Panc1 (cell line): ENCODE measurements around the gene UNC80. TPM values are rescaled to one million over a fixed set of nuclear protein-coding genes. Genes with fewer than 3 reads are reported as not detected.

Source experiments
- ATAC-seq: fragments of 200-7000 bp; cut with Tn5 transposase; 2 replicates; pipeline ENCODE4 v1.9.1; 2020; ENCODE audit warnings: mild to moderate bottlenecking, moderate library complexity
- BruUV-seq: library from RNA; stranded (reverse); fragments of 400-500 nt; replicated peaks from 2 replicates; lab custom pipeline; 2021; lab: Mats Ljungman, UMichigan
- CTCF ChIA-PET: fragments of 300-600 bp; sonication (Branson Sonifier 250); formaldehyde crosslinking; loops from one replicate; lab custom pipeline; 2022; ENCODE audit warnings: antibody characterized with exemption; lab: Charles Lee
- POLR2A ChIA-PET: fragments of 300-600 bp; sonication (Branson Sonifier 250); formaldehyde crosslinking; loops from one replicate; lab custom pipeline; 2022; ENCODE audit warnings: antibody characterized with exemption; lab: Charles Lee
- DNase-seq: peaks from one replicate; pipeline ENCODE4 v3.0.0-alpha.2; 2010; ENCODE audit warnings: low read depth, low spot score
- H3K27ac ChIP-seq: 2 replicates; pipeline ENCODE4 v1.5.1; 2011; ENCODE audit warnings: mild to moderate bottlenecking, low read length, inconsistent platforms
- H3K27me3 ChIP-seq: fragments of 200-500 bp; sonication (Bioruptor generic); 2 replicates; pipeline ENCODE4 v1.6.0; 2014; ENCODE audit warnings: low read length, inconsistent platforms; ENCODE audit not compliant: control insufficient read depth, insufficient read depth
- H3K36me3 ChIP-seq: fragments of 200-500 bp; sonication (Bioruptor generic); 2 replicates; pipeline ENCODE4 v1.5.1; 2014; ENCODE audit warnings: inconsistent platforms, mild to moderate bottlenecking, low read length, moderate library complexity; ENCODE audit not compliant: control insufficient read depth, insufficient read depth
- H3K4me1 ChIP-seq: 2 replicates; pipeline ENCODE4 v1.5.1; 2011; ENCODE audit warnings: inconsistent platforms, mild to moderate bottlenecking, low read length, moderate library complexity; ENCODE audit not compliant: control insufficient read depth, insufficient read depth
- H3K4me3 ChIP-seq, 2 experiments: 2 replicates each; pipeline ENCODE4 v1.5.1; 2011 to 2012; ENCODE audit warnings: low read depth in 2 of 2, low read length in 2 of 2, mild to moderate bottlenecking in 2 of 2, inconsistent platforms in 1 of 2, moderate library complexity in 1 of 2
- H3K9me3 ChIP-seq: fragments of 200-500 bp; sonication (Bioruptor generic); 2 replicates; pipeline ENCODE4 v1.5.1; 2014; ENCODE audit warnings: low read depth, mild to moderate bottlenecking, inconsistent platforms, low read length, moderate library complexity; ENCODE audit not compliant: control insufficient read depth, insufficient read depth
- POLR2AphosphoS5 ChIP-seq: IDR thresholded peaks from 2 replicates; pipeline ENCODE4 v1.6.1; 2012; ENCODE audit warnings: mild to moderate bottlenecking, low read depth, low read length, moderate library complexity
- SIN3A ChIP-seq: IDR thresholded peaks from 2 replicates; pipeline ENCODE4 v1.6.1; 2012; ENCODE audit warnings: low read depth, mild to moderate bottlenecking, low read length, moderate library complexity, borderline replicate concordance; ENCODE audit not compliant: insufficient read depth
- TCF7L2 ChIP-seq: IDR thresholded peaks from 2 replicates; pipeline ENCODE4 v1.6.1; 2011; ENCODE audit warnings: mild to moderate bottlenecking, low read depth, low read length, inconsistent platforms
- in situ Hi-C: cut with HindIII; loops from 2 replicates; pipeline ENCODE4 v1.10.0; 2016; ENCODE audit warnings: low sequenced_read_pairs, low pct_unique_long_range_greater_than_20kb
- intact Hi-C: fragments of 100-400 bp; cut with micrococcal nuclease; formaldehyde crosslinking; loops from one replicate; pipeline ENCODE4 v1.10.0; 2022; ENCODE audit not compliant: unreplicated experiment
- total RNA-seq: library from RNA; stranded (reverse); gene quantifications from one replicate; pipeline ENCODE4 v1.2.1, GENCODE V29; 2021; ENCODE audit not compliant: unreplicated experiment
- TF ChIP-seq, protein P1 (sequence below), 2 experiments: IDR thresholded peaks; 2 replicates each; pipeline ENCODE4 v1.6.1; 2011 to 2012; ENCODE audit warnings: low read depth in 2 of 2, control low read depth in 1 of 2, low read length in 1 of 2, mild to moderate bottlenecking in 1 of 2, moderate library complexity in 1 of 2; ENCODE audit not compliant: insufficient read depth in 1 of 2
- TF ChIP-seq, protein P2 (sequence below): fragments of 450-650 bp; IDR thresholded peaks from 2 replicates; pipeline ENCODE4 v1.5.1; 2017; ENCODE audit warnings: mild to moderate bottlenecking

Gene UNC80
- total RNA-seq, 1 experiment from 2014 or later, result 0.08 TPM

DNA sequence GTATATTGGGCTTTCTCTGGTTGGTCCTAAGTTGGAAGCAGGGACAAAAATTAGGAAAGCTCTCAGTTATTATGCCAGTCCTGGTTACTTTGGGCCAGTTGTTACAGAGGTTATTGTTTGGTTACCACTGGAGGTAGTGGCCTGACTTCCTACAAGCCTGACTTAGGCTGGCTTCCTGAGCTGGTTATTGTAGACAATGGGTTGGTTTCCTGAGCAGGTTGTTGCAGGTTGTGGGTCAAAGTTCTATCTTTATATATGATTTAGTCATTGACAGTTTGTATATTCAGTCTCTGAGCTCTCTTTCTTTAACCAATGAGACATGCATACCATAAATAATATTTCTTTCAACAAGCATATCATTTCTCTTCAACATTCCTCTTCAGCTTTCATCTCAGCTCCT is 172.1 kb downstream of the UNC80 start:
- in situ Hi-C loops, result no loop called here
- Histone ChIP-seq H3K4me1 (no peaks in the 10 kb centered on the region), H3K4me3 (no peak overlapping the region), H3K27ac (no peak overlapping the region), H3K36me3 (no peaks in the 10 kb centered on the region), H3K9me3 (no peaks in the 10 kb centered on the region), H3K27me3 (no peaks in the 10 kb centered on the region)
- TF ChIP-seq TCF7L2 (no peak), SIN3A (no peak), POLR2AphosphoS5 (no peak)
- TF ChIP-seq, protein P1, sequence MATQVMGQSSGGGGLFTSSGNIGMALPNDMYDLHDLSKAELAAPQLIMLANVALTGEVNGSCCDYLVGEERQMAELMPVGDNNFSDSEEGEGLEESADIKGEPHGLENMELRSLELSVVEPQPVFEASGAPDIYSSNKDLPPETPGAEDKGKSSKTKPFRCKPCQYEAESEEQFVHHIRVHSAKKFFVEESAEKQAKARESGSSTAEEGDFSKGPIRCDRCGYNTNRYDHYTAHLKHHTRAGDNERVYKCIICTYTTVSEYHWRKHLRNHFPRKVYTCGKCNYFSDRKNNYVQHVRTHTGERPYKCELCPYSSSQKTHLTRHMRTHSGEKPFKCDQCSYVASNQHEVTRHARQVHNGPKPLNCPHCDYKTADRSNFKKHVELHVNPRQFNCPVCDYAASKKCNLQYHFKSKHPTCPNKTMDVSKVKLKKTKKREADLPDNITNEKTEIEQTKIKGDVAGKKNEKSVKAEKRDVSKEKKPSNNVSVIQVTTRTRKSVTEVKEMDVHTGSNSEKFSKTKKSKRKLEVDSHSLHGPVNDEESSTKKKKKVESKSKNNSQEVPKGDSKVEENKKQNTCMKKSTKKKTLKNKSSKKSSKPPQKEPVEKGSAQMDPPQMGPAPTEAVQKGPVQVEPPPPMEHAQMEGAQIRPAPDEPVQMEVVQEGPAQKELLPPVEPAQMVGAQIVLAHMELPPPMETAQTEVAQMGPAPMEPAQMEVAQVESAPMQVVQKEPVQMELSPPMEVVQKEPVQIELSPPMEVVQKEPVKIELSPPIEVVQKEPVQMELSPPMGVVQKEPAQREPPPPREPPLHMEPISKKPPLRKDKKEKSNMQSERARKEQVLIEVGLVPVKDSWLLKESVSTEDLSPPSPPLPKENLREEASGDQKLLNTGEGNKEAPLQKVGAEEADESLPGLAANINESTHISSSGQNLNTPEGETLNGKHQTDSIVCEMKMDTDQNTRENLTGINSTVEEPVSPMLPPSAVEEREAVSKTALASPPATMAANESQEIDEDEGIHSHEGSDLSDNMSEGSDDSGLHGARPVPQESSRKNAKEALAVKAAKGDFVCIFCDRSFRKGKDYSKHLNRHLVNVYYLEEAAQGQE (IDR thresholded peaks at IDR 0.05; ENCODE audit: insufficient read depth in 1 of 2, low read depth in 2 of 2, low read length in 1 of 2), result no peak
- TF ChIP-seq, protein P2, sequence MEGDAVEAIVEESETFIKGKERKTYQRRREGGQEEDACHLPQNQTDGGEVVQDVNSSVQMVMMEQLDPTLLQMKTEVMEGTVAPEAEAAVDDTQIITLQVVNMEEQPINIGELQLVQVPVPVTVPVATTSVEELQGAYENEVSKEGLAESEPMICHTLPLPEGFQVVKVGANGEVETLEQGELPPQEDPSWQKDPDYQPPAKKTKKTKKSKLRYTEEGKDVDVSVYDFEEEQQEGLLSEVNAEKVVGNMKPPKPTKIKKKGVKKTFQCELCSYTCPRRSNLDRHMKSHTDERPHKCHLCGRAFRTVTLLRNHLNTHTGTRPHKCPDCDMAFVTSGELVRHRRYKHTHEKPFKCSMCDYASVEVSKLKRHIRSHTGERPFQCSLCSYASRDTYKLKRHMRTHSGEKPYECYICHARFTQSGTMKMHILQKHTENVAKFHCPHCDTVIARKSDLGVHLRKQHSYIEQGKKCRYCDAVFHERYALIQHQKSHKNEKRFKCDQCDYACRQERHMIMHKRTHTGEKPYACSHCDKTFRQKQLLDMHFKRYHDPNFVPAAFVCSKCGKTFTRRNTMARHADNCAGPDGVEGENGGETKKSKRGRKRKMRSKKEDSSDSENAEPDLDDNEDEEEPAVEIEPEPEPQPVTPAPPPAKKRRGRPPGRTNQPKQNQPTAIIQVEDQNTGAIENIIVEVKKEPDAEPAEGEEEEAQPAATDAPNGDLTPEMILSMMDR, result no peak
- DNase-seq, result no peak
- BruUV-seq, result no TSS peak
- intact Hi-C loops, result no loop called here
- ChIA-PET CTCF (no interaction called here), POLR2A (no interaction called here)
- no peak for ATAC-seq

DNA sequence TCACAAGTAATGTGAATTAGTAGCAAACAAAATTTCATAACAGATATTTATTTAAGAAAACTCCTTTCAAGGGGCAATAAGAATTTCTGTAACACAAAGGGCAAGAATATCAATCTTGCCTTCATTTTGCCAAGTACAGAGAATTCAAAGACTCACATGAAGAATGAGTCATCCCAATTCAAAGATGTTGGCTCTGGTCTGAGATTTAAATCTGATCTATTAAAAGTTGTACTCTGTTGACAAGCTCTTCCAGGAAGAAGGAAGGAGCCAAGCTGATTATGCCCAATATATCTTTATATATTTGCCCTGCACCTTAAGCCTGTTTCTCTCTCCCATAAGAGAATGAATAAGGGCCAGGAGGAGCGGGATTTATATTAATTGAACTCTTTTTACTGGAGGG is 174.9 kb downstream of the UNC80 start:
- in situ Hi-C loops (no loop called here), intact Hi-C loops (no loop called here)
- ChIA-PET POLR2A (no interaction called here), CTCF (no interaction called here)
- DNase-seq (no peak), ATAC-seq (no peak)
- no peaks in the 10 kb centered on the region for H3K27me3 ChIP-seq
- H3K4me3 ChIP-seq, result no peak overlapping the region
- BruUV-seq, result no TSS peak
- TF ChIP-seq TCF7L2, result no peak
- TF ChIP-seq, protein P1 (IDR thresholded peaks at IDR 0.05; ENCODE audit: insufficient read depth in 1 of 2, low read depth in 2 of 2, low read length in 1 of 2), result no peak
- TF ChIP-seq, protein P2, result no peak
- TF ChIP-seq SIN3A, result no peak
- TF ChIP-seq POLR2AphosphoS5, result no peak
- no peaks in the 10 kb centered on the region for H3K36me3 ChIP-seq
- no peaks in the 10 kb centered on the region for H3K4me1 ChIP-seq
- no peak overlapping the region for H3K27ac ChIP-seq
- H3K9me3 ChIP-seq, result no peaks in the 10 kb centered on the region
